T-cell (primary cell): ENCODE results near the gene AQP3. TPM values are rescaled to one million over a fixed set of nuclear protein-coding genes. Genes with fewer than 3 reads are reported as not detected.

Source experiments
- ATAC-seq, 4 experiments: fragments of 200-7000 bp in 3 of 4; fragments of 150-1000 bp in 1 of 4; cut with Tn5 transposase; replicated peaks in 1 of 4; 1 replicate in 3 of 4; 2 replicates in 1 of 4; pipeline ENCODE4 v1.10.0; 2021; ENCODE audit warnings: moderate library complexity in 3 of 4, mild to moderate bottlenecking in 2 of 4, moderate number of reproducible peaks in 1 of 4
- CTCF ChIA-PET, 2 donors: fragments of 300-600 bp; sonication (Branson Sonifier 250); formaldehyde crosslinking; loops; one replicate each; lab custom pipeline; 2022; ENCODE audit warnings: antibody characterized with exemption in 2 of 2; lab: Charles Lee
- POLR2A ChIA-PET, 2 donors: fragments of 300-600 bp; sonication (Branson Sonifier 250); formaldehyde crosslinking; loops; one replicate each; lab custom pipeline; 2022; ENCODE audit warnings: antibody characterized with exemption in 2 of 2; lab: Charles Lee
- DNase-seq, 35 experiments: peaks; one replicate each; pipeline versions ENCODE4 v3.0.0 to v3.0.0-alpha.2; 2013 to 2023
- H3K27ac ChIP-seq: one replicate; pipeline ENCODE4 v1.5.1; 2013; ENCODE audit warnings: low read length
- H3K27me3 ChIP-seq, 2 experiments: replicated peaks in 1 of 2; 1 replicate in 1 of 2; 2 replicates in 1 of 2; pipeline versions ENCODE4 v1.6.1 to v1.7.0; 2013; ENCODE audit warnings: low read length in 1 of 2, mixed read lengths in 1 of 2; ENCODE audit not compliant: control insufficient read depth in 2 of 2, insufficient read depth in 2 of 2; ENCODE audit errors: extremely low read depth in 1 of 2
- H3K36me3 ChIP-seq, 2 donors: 1 replicate in 1 of 2; 2 replicates in 1 of 2; pipeline versions ENCODE4 v1.6.1 to v1.7.0; 2013; ENCODE audit warnings: low read length in 1 of 2; ENCODE audit not compliant: control insufficient read depth in 2 of 2, insufficient read depth in 1 of 2; ENCODE audit errors: extremely low read depth in 1 of 2
- H3K4me1 ChIP-seq, 2 experiments: 1 replicate in 1 of 2; 2 replicates in 1 of 2; pipeline versions ENCODE4 v1.6.1 to v1.7.0; 2013; ENCODE audit warnings: low read length in 2 of 2, mixed read lengths in 1 of 2; ENCODE audit not compliant: insufficient read depth in 2 of 2, control insufficient read depth in 1 of 2; ENCODE audit errors: extremely low read depth in 1 of 2
- H3K4me3 ChIP-seq, 2 donors: 1 replicate in 1 of 2; 2 replicates in 1 of 2; pipeline versions ENCODE4 v1.5.1 to v1.7.0; 2013; ENCODE audit warnings: mild to moderate bottlenecking in 2 of 2, low read length in 1 of 2, moderate library complexity in 1 of 2; ENCODE audit not compliant: control insufficient read depth in 1 of 2; ENCODE audit errors: extremely low read depth in 1 of 2
- H3K9me3 ChIP-seq: 2 replicates; pipeline ENCODE4 v1.7.0; 2013
- H3K27ac Mint-ChIP-seq, 2 donors: one replicate each; pipeline ENCODE4 v1.8.0; 2020 to 2021; ENCODE audit warnings: mild to moderate bottlenecking in 2 of 2, mixed read lengths in 2 of 2
- H3K27me3 Mint-ChIP-seq, 2 donors: one replicate each; pipeline ENCODE4 v1.8.0; 2021 to 2022; ENCODE audit warnings: mixed read lengths in 2 of 2
- H3K36me3 Mint-ChIP-seq: one replicate; pipeline ENCODE4 v1.8.0; 2021; ENCODE audit warnings: mixed read lengths
- H3K4me1 Mint-ChIP-seq, 3 donors: one replicate each; pipeline ENCODE4 v1.8.0; 2020 to 2022; ENCODE audit warnings: mixed read lengths in 3 of 3, mild to moderate bottlenecking in 1 of 3
- H3K4me3 Mint-ChIP-seq, 3 donors: one replicate each; pipeline ENCODE4 v1.8.0; 2020 to 2022; ENCODE audit warnings: mild to moderate bottlenecking in 3 of 3, mixed read lengths in 3 of 3, moderate library complexity in 3 of 3
- H3K9me3 Mint-ChIP-seq, 3 donors: one replicate each; pipeline ENCODE4 v1.8.0; 2020 to 2022; ENCODE audit warnings: mixed read lengths in 3 of 3
- WGBS: methylation state at CpG from one replicate; pipeline ENCODE4 v1.1.5; 2013; ENCODE audit warnings: missing lambda C conversion rate; ENCODE audit not compliant: insufficient coverage; 5-methylcytosine and 5-hydroxymethylcytosine counted together
- total RNA-seq, 35 experiments: library from RNA in 6 of 35; stranded (reverse) in 6 of 35; fragments of 120-200 nt in 1 of 35; gene quantifications; one replicate each; pipeline versions ENCODE4 v1.2.1 to v1.2.4 and lab custom pipeline; 2013 to 2026

The AQP3 gene
- total RNA-seq, 5 donors from 2014 or later (not counting 1 experiment from before 2014, with no cell fraction given), result 85.7 to 130 (median 111) TPM

DNA sequence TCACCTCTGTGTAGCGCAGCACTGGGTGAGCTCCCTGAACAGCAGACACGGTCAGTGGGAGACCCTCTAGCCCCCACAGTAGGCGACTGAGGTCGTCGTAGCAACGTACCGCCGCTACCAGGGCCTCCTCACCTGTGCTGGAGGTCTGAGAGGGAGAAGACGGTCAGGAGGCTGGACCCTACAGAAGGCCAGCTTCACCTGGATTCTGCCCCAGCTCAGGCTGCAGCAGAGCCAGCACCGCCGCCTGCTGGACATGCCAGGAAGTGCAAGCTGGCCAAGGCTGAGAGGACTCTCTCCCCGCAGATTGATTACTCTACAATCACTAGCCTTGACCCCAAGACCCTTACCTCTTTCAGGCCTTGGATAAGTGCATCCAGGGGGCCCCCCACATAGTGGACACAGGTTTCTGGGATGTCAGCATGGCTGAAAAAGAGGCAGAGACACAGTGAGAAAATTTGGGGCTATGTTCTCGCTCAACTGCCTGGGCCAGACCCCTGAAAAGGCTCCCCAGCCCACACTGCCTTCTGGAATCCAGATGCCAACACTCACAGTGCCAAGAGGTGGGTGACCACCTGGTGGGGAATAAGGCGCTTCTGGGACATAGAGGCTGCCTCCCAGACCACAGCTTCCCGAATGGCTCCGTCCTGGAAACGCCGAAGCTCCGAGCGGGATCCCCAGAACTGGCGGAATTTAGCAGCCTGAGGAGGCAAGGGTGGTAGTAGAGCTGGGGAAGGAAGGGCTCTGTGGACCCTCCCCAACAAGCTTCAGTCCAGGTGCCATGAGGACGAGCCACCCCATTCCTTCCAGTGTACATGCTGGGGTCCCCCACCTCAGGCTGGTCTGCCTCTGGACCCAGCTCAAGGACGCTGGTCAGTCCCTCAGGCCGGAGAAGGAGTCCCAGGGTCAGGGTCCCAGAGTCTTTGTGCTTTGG is 19.4 kb upstream of the AQP3 start:
- DNase-seq (peak in 34 of 35 experiments; percentile 25 to 83 (median 62)), ATAC-seq (peak; percentile 63 to 81 (median 71))
- Mint-ChIP-seq H3K27ac (peak overlapping the region in 1 of 2 donors; percentile 44), H3K4me3 (no peak overlapping the region), H3K4me1 (peaks cover 7 to 16% (median 16%) of the 10 kb centered on the region in 3 donors), H3K9me3 (no peaks in the 10 kb centered on the region), H3K36me3 (peaks cover 73% of the 10 kb centered on the region), H3K27me3 (no peaks in the 10 kb centered on the region)
- Histone ChIP-seq H3K4me3 (no peak overlapping the region), H3K4me1 (peaks cover 0 to 2% of the 10 kb centered on the region in 2 experiments), H3K27ac (no peak overlapping the region), H3K9me3 (no peaks in the 10 kb centered on the region), H3K36me3 (peaks cover 55 to 96% of the 10 kb centered on the region in 2 donors), H3K27me3 (no peaks in the 10 kb centered on the region)
- POLR2A ChIA-PET, result interaction anchor here in 1 of 2 donors (0.6 kb wide), 2 partner anchors 35 to 434 kb away, joined by 3 to 4 read pairs; no protein-coding TSS in a partner anchor
- WGBS, result 79% methylated on average over 15 of the region's 24 CpGs
- CTCF ChIA-PET, result interaction anchor here (0.5 to 4.5 kb wide), 26 partner anchors 9 to 607 kb away, joined by 3 to 27 read pairs (median 5); partner anchors contain the start of genes AQP7 (in 2 of the 2), AQP3 (in 1 of the 2) and NFX1 (in 1 of the 2)

DNA sequence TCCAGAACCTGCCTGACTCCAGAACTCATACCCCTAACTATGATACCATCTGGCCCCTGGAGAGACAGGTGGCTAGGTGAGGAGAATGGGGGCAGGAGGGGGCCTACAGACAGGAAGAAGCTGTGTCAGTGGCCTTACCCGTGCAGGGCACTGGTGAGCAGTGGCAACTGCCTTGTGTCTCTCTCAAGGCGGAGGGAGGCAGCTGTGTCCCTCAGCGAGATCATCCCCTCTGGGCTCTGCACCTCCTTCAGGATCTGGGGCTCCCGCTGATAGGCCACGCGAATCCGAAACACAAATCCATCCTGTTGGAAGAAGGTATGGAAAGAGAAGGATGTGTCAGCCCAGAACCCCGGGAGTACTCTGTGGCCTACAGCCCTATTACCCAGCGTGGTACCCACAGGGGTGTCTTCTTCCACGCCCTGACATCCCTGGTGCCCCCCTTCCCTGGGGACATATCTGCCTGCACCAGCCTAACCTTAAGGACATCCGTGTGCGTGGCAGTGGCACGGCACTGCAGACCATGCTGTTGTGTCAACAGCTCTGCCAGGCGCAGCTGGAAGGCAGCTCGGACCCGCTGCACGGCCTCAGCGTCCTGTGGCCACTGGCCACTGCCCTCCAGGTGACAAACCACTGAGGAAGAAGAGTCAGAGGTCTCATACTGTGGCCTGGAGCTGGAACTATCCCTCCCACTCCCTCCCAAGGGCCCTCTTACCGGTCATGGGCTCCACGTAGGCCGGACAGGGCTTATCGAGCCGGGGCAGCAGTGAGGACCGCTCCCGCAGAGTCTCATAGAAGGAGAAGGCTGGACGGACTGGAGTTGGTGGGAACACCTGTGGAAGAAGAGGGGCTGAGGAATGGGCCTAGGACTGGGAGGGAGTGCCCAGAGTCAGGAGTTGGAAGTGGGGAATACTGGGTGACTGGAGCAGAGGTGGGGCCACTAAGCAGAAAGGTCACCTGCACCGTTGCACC is 18.5 kb upstream of the AQP3 start:
- WGBS, result 96% methylated on average over 20 of the region's 27 CpGs
- H3K27ac ChIP-seq, result no peak overlapping the region
- peaks cover 59 to 88% of the 10 kb centered on the region in 2 donors for H3K36me3 ChIP-seq
- ChIA-PET POLR2A (no interaction called here), CTCF (interaction anchor here (0.5 to 4.5 kb wide), 28 partner anchors 8 to 608 kb away, joined by 3 to 27 read pairs (median 5); partner anchors contain the start of genes AQP7 (in 2 of the 2), AQP3 (in 1 of the 2) and NFX1 (in 1 of the 2))
- Mint-ChIP-seq H3K27me3 (no peaks in the 10 kb centered on the region), H3K36me3 (peaks cover 68% of the 10 kb centered on the region), H3K9me3 (no peaks in the 10 kb centered on the region), H3K27ac (peak overlapping the region in 1 of 2 donors; percentile 39), H3K4me1 (peaks cover 0 to 10% (median 9%) of the 10 kb centered on the region in 3 donors), H3K4me3 (no peak overlapping the region)
- ATAC-seq, result no peak
- no peaks in the 10 kb centered on the region for H3K4me1 ChIP-seq
- DNase-seq, result no peak
- no peaks in the 10 kb centered on the region for H3K9me3 ChIP-seq
- no peaks in the 10 kb centered on the region for H3K27me3 ChIP-seq
- no peak overlapping the region for H3K4me3 ChIP-seq

- Mint-ChIP-seq H3K9me3 (no peaks in the 10 kb centered on the region), H3K36me3 (peaks cover 65% of the 10 kb centered on the region)
- POLR2A ChIA-PET, result interaction anchor here in 1 of 2 donors (0.6 kb wide), 2 partner anchors 18 to 211 kb away, joined by 3 to 6 read pairs; partner anchors contain the start of gene AQP3
Observed at GRCh38 chr9:33465096-33465495, 17.7 kb upstream of the AQP3 start.

DNA sequence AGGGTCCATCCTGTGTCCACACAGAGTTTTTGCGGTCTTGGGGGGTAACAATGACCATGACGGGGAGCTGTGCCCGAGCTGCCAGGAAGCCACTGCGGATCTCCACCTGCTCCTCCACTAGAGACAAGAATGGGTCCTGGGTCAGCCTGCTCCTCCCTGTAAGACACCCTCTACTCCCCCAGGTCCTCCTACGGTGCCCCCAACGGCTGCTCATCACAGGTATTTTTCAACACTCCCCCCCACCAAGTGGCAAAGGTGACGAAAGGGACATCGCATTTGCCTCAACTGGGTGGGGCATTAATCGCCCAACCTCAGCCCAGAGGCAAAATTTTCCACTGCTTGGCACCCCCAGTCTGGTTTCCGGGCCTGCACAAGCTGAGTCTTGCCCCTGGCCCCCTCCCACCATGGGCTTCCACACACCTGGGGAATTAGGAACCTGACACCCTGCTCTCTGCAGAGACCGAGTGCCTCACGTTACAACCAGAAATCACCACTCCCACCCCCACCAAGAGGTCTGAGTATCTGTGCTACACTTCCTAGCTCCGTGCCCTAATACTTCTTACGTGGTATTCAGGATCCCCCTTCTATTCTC is 16.7 kb upstream of the AQP3 start:
- peaks cover 56% of the 10 kb centered on the region for H3K36me3 Mint-ChIP-seq
- Histone ChIP-seq H3K9me3 (no peaks in the 10 kb centered on the region), H3K27me3 (no peaks in the 10 kb centered on the region), H3K4me3 (no peak overlapping the region), H3K4me1 (peaks cover 2 to 5% of the 10 kb centered on the region in 2 experiments), H3K36me3 (peaks cover 50 to 81% of the 10 kb centered on the region in 2 donors), H3K27ac (no peak overlapping the region)
- H3K27ac Mint-ChIP-seq, result peak overlapping the region in 1 of 2 donors; percentile 39
- DNase-seq, result no peak
- ChIA-PET CTCF (interaction anchor here (0.5 to 4.5 kb wide), 12 partner anchors 9 to 939 kb away, joined by 3 to 27 read pairs (median 6); partner anchors contain the start of genes AQP3 (in 2 of the 2), AQP7 (in 1 of the 2) and NOL6 (in 1 of the 2)), POLR2A (no interaction called here)
- no peaks in the 10 kb centered on the region for H3K9me3 Mint-ChIP-seq
- 87% methylated on average over 13 of the region's 14 CpGs for WGBS
- H3K4me1 Mint-ChIP-seq, result peaks cover 13 to 18% (median 15%) of the 10 kb centered on the region in 3 donors
- H3K4me3 Mint-ChIP-seq, result no peak overlapping the region
- no peak for ATAC-seq
- H3K27me3 Mint-ChIP-seq, result no peaks in the 10 kb centered on the region

More at GRCh38 chr9:33465096-33465495, 17.7 kb upstream of the AQP3 start:
- CTCF ChIA-PET, result interaction anchor here (0.6 to 4.5 kb wide), 11 partner anchors 8 to 167 kb away, joined by 3 to 27 read pairs (median 7); partner anchors contain the start of genes AQP3 (in 2 of the 2), AQP7 (in 1 of the 2) and NOL6 (in 1 of the 2)
- DNase-seq (no peak), ATAC-seq (no peak)
- WGBS, result 100% methylated on average over 2 of the region's 9 CpGs
- Histone ChIP-seq H3K4me3 (no peak overlapping the region), H3K36me3 (peaks cover 56 to 90% of the 10 kb centered on the region in 2 donors), H3K9me3 (no peaks in the 10 kb centered on the region), H3K27ac (no peak overlapping the region), H3K27me3 (no peaks in the 10 kb centered on the region), H3K4me1 (no peaks in the 10 kb centered on the region)
- peak overlapping the region in 1 of 2 donors; percentile 39 for H3K27ac Mint-ChIP-seq
- no peaks in the 10 kb centered on the region for H3K27me3 Mint-ChIP-seq
- H3K4me3 Mint-ChIP-seq, result no peak overlapping the region
- peaks cover 3 to 10% (median 9%) of the 10 kb centered on the region in 3 donors for H3K4me1 Mint-ChIP-seq

- Histone ChIP-seq H3K9me3 (no peaks in the 10 kb centered on the region), H3K36me3 (peaks cover 42 to 71% of the 10 kb centered on the region in 2 donors), H3K27me3 (no peaks in the 10 kb centered on the region), H3K4me1 (peaks cover 3 to 15% of the 10 kb centered on the region in 2 experiments), H3K27ac (no peak overlapping the region), H3K4me3 (no peak overlapping the region)
- POLR2A ChIA-PET, result interaction anchor here in 1 of 2 donors (0.6 to 0.9 kb wide), 2 partner anchors 11 to 41 kb away, joined by 3 read pairs; partner anchors contain the start of gene NOL6
- no peak for DNase-seq
- 94% methylated on average over 11 of the region's 15 CpGs for WGBS
- no peaks in the 10 kb centered on the region for H3K27me3 Mint-ChIP-seq
- peaks cover 48% of the 10 kb centered on the region for H3K36me3 Mint-ChIP-seq
- peaks cover 23 to 27% (median 25%) of the 10 kb centered on the region in 3 donors for H3K4me1 Mint-ChIP-seq
- CTCF ChIA-PET, result interaction anchor here (2.8 to 4.5 kb wide), 3 partner anchors 10 to 60 kb away, joined by 12 to 27 read pairs (median 14); partner anchors contain the start of genes AQP7 (in 1 of the 2) and NOL6 (in 1 of the 2)
- H3K9me3 Mint-ChIP-seq, result no peaks in the 10 kb centered on the region
- no peak overlapping the region for H3K27ac Mint-ChIP-seq
- H3K4me3 Mint-ChIP-seq, result no peak overlapping the region
- no peak for ATAC-seq
Observed at GRCh38 chr9:33463151-33463550, 15.8 kb upstream of the AQP3 start.
